Retinal pigment epithelial cell (primary cell): ENCODE results near the gene SEMA3B.
"Not testable (repeated sequence)": the region's sequence is repeated elsewhere in the genome, so short reads cannot be mapped to it uniquely, and the experiment has no call there.

ENCODE experiments used
- DNase-seq: peaks from one replicate; pipeline ENCODE4 v3.0.0-alpha.2; 2010; ENCODE audit warnings: low read depth
- H3K4me3 ChIP-seq: 2 replicates; pipeline ENCODE4 v1.5.1; 2011; ENCODE audit warnings: mild to moderate bottlenecking, low read length, control low read depth, moderate library complexity
- TF ChIP-seq, protein P1 (sequence below): conservative IDR thresholded peaks from 2 replicates; pipeline ENCODE4 v1.5.1; 2011; ENCODE audit warnings: low read depth, low read length, control low read depth, inconsistent platforms

Gene SEMA3B

DNA sequence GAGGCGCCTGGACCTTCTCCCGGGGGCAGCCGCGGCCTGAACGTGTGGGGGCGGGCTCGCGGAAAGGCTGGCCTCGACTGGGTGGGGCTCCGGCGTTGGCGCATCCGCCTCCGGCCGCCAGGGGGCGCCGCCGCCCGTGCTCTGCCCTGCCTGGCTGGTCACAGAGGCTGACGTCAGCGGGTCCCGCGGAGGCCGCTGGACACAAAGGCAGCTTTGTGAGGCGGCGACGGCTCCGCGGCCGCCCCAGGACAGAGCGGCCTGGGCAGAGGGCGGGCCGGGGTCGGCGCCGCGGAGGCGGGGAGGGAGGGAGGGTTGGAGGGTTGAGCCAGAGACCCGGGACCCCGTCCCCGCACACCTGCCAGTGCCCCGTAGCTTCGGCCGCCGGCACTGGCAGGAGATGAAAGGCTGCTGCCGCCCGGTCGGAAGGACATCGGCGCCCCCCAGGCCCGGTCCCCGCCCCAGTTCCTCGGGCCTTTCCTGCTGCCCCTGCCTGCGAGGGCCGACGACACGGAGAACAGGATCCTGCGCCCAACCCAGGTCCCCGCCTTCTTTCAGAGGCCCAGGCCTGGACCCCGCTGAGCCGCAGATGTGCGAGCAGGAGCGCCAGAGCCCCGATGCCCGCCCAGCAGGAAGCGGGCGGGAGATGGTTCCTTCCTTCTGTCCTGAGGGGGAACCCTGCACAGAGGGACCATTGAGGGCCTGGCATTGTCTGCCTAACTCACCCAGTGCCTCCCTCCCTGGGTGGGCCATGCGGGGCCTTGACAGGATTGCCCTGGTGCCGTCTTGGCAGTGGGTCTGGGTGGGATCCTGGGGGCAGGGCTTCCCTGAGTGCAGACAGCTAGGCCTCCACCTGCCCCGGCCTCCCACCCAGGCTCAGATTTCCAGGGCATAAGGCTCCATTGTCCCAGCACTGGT, 8.7 kb upstream of the SEMA3B start:
- TF ChIP-seq, protein P1, sequence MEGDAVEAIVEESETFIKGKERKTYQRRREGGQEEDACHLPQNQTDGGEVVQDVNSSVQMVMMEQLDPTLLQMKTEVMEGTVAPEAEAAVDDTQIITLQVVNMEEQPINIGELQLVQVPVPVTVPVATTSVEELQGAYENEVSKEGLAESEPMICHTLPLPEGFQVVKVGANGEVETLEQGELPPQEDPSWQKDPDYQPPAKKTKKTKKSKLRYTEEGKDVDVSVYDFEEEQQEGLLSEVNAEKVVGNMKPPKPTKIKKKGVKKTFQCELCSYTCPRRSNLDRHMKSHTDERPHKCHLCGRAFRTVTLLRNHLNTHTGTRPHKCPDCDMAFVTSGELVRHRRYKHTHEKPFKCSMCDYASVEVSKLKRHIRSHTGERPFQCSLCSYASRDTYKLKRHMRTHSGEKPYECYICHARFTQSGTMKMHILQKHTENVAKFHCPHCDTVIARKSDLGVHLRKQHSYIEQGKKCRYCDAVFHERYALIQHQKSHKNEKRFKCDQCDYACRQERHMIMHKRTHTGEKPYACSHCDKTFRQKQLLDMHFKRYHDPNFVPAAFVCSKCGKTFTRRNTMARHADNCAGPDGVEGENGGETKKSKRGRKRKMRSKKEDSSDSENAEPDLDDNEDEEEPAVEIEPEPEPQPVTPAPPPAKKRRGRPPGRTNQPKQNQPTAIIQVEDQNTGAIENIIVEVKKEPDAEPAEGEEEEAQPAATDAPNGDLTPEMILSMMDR: peak; percentile 77
- H3K4me3 ChIP-seq: peak overlapping the region; percentile 41
- DNase-seq: peak; percentile 71

DNA sequence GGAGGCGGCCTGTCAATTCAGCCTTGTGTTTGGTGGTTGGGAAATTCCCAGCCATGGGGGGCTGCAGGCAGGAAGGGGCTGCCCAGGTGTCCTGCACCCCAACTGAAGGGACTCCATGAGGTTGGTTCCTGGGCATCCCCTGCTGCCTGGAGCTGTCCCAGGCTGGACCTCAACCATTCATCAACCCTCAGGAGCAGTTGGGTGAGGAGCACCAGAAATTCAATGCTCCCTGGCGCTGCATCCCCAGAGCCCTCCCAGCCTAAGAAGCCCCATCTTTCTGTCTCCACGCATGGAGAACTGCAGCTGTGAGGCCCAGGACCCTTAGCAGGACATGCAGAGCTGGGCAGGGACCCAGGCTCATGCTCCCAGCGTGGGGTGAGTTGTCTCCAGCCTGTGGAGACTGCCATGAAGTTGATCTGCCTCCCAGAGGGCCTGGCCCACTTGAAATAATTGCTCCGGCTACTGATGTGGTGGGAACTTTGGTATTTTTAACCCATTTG, 8.0 kb upstream of the SEMA3B start:
- TF ChIP-seq, protein P1: no peak
- no peak for DNase-seq
- peak overlapping the region; percentile 41 for H3K4me3 ChIP-seq

DNA sequence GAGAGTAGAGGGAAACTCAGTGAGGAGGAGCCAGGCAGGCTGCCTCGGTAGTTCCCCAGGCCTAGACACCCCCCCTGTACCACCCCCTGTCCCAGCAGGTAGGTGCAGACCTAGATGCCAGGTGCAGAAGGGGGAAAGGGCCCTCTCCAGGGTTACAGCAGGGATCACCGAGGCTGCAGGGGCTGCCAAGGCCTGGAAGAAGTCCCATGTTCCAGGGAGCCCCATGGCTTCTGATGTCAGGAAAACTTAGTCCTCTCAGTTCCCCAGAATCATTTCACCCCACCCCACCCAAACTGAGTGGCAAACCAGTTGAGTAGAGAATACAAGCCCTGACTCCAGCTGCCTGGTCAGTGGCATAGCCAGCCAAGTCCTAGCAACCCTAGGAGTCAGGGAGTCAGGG, 7.4 kb upstream of the SEMA3B start:
- H3K4me3 ChIP-seq: no peak overlapping the region
- no peak for DNase-seq
- TF ChIP-seq, protein P1: no peak

DNA sequence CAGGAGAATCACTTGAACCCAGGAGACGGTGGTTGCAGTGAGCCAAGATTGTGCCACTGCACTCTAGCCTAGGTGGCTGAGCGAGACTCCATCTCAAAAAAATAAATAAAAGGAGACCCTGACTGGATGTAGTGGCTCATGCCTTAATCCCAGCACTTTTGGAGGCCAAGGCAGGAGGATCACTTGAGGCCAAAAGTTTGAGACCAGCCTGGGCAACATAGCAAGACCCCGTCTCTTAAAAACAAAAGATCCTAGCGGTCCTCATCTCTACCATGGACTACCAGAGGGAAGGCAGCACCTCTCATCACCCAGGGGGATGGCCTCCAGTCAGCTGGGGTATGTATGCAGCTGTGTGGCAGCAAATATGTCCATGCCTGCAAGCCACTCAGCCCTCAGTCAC, 6.7 kb upstream of the SEMA3B start:
- DNase-seq, H3K4me3 ChIP-seq: not testable (repeated sequence)

DNA sequence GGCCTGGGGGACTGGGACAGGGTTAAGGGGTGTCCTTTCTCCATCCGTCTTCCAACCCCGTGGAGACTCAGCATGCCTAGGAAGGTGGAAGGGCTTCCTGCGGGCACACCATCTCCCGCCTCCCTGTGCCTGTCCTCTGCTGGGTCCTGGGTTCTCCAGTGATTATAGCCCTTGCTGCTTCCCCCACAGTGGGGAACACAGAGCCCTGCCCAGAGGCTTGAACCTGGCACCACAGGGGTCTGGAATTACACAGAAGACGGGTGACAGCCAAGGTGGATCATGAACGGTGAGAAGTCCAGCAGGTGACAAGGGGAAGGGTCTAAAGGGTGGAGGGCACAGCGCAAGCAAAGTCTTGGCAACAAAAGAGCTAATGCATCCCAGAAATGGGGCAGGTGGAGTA, 6.2 kb upstream of the SEMA3B start:
- TF ChIP-seq, protein P1: no peak
- H3K4me3 ChIP-seq: no peak overlapping the region
- DNase-seq: no peak

DNA sequence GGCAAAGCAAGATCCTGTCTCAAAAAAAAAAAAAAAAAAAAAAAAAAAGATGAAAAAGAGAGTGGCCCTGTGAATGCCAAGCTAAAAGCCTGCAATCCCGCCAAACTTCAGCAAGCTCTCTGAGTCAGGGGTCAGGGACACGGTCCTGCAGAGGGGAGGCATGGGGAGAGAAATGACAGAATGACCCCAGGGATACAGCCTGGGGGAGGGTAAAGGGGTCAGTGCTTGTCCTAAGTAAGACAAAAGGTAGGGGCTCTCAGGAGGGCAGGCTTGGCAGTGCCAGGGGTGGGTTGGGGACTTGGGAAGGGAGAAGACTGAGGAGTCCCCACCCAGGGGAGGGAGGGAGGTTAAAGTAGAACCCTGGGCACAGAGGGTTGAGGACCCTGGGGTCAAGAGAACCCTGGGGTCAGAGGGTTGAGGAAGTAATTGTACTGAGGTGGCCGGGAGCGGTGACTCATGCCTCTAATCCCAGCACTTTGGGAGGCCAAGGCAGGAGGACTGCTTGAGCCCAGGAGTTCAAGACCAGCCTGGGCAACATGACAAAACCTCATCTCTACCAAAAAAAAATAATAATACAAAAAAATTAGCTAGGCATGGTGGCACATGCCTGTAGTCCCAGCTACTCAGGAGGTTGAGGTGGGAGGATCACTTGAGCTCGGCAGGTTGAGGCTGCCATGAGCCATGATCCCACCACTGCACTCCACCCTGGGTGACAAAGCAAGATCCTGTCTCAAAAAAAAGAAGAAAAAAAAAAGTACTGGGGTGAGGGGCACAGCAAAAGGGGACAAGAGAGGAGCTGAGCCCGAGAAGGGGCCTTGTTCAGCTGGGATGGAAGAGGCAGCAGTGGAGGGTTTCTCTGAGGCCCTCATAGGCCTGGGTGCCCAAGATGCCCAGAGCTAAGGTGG, 5.2 kb upstream of the SEMA3B start:
- DNase-seq: no peak
- H3K4me3 ChIP-seq: no peak overlapping the region
- TF ChIP-seq, protein P1: no peak

DNA sequence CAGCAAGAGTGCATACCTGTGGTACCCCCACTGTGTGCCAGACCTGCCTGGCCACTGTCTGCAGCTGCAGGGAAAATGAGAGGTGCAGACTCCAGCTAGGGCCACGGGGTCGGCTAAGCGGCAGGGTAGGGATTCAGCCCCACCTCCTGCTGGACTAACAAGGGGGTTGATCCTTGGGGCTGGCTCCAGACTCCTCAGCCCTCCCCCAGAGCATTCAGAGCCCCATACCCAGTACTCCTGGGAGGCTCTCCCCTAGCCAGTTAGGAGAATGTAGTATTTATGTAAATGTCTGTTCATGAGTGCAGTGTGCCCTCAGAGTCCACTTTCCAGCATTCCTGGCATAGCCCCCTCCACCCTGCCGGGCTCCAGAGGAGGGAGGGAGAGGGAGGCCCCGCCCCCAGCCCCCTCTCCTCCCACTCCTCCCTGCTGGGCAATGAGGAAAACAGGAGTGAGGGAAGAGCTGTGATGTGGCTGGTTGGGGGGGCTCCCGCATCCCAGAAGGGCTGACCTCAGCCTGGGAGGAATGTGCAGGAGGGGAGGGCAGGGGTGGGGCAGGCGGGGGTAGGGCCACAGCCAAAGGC, 4.5 kb upstream of the SEMA3B start:
- TF ChIP-seq, protein P1: no peak
- H3K4me3 ChIP-seq: no peak overlapping the region
- DNase-seq: peak; percentile 96
